ENCODE measurements around the gene DHX58.

Gene DHX58

GRCh38 chr17:42067371-42068091 lies 45.0 kb downstream of the DHX58 start:
- Histone ChIP-seq H3K4me3 (ENCODE audit: insufficient read depth, low read depth, low read length) (no peak overlapping the region), H3K36me3 (ENCODE audit: control insufficient read depth, insufficient read depth, low read length) (no peaks in the 10 kb centered on the region), H3K9me3 (ENCODE audit: control insufficient read depth, low read length) (no peaks in the 10 kb centered on the region), H3K4me1 (ENCODE audit: control insufficient read depth, insufficient read depth, low read length) (peaks cover 14% of the 10 kb centered on the region), H3K27me3 (ENCODE audit: control insufficient read depth, insufficient read depth, low read length, poor library complexity, severe bottlenecking) (peaks cover 17% of the 10 kb centered on the region), H3K27ac (ENCODE audit: insufficient read depth, low read depth, low read length, poor library complexity, severe bottlenecking) (no peak overlapping the region)
- WGBS, 2 experiments, result 53 to 56% methylated on average over 12 of the region's 12 CpGs

DNA sequence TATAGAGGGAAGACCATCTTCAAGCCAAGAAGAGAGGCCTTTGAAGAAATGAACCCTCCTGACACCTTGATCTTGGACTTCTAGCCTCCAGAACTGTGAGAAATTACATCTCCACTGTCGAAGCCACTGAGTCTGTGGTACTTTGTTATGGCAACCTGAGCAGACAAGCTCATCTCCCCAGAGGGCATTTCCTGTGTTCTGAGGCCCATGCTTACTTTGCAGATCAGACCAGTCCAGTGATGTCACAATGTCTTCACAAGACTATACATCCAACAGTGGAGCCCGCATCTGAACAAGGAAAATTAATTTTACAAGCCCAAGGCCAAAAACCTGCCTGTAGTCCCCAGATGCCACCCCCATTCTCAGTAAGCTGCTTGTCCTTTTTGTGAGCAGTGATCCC lies 47.3 kb downstream of the DHX58 start:
- no peak overlapping the region for H3K27ac ChIP-seq (ENCODE audit: insufficient read depth, low read depth, low read length, poor library complexity, severe bottlenecking)

DNA sequence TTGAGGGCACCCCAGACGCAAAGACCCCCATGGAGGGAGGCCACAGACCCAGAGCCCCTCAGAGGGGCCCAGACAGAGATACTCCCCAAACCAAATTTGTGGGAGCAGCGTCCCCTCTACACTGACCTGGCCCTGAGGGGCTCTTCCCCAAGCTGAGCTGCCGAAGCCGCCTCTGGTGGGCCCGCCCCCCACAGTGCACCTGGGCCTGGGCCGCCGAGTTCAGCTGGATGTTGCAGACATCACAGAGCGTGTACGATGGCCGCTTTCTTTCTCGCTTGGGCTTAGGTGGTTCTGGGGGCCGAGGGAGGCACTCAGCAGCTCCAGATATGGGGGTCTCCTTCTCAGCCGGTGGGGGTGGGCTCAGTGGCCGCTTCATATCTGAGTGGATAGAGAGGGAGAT lies 49.8 kb downstream of the DHX58 start:
- Histone ChIP-seq H3K27ac (ENCODE audit: insufficient read depth, low read depth, low read length, poor library complexity, severe bottlenecking) (no peak overlapping the region), H3K27me3 (ENCODE audit: control insufficient read depth, insufficient read depth, low read length, poor library complexity, severe bottlenecking) (no peaks in the 10 kb centered on the region), H3K4me3 (ENCODE audit: insufficient read depth, low read depth, low read length) (no peak overlapping the region), H3K9me3 (ENCODE audit: control insufficient read depth, low read length) (no peaks in the 10 kb centered on the region), H3K4me1 (ENCODE audit: control insufficient read depth, insufficient read depth, low read length) (peaks cover 25% of the 10 kb centered on the region), H3K36me3 (ENCODE audit: control insufficient read depth, insufficient read depth, low read length) (no peaks in the 10 kb centered on the region)
- WGBS, 2 experiments, result 90 to 92% methylated on average over 14 of the region's 14 CpGs

More for the DNA sequence above, 47.3 kb downstream of the DHX58 start:
- no peaks in the 10 kb centered on the region for H3K36me3 ChIP-seq (ENCODE audit: control insufficient read depth, insufficient read depth, low read length)
- H3K4me1 ChIP-seq (ENCODE audit: control insufficient read depth, insufficient read depth, low read length), result peaks cover 25% of the 10 kb centered on the region
- no peaks in the 10 kb centered on the region for H3K27me3 ChIP-seq (ENCODE audit: control insufficient read depth, insufficient read depth, low read length, poor library complexity, severe bottlenecking)
- no peak overlapping the region for H3K4me3 ChIP-seq (ENCODE audit: insufficient read depth, low read depth, low read length)
- no peaks in the 10 kb centered on the region for H3K9me3 ChIP-seq (ENCODE audit: control insufficient read depth, low read length)
- 89 to 90% methylated on average over 2 of the region's 2 CpGs for WGBS, 2 experiments

DNA sequence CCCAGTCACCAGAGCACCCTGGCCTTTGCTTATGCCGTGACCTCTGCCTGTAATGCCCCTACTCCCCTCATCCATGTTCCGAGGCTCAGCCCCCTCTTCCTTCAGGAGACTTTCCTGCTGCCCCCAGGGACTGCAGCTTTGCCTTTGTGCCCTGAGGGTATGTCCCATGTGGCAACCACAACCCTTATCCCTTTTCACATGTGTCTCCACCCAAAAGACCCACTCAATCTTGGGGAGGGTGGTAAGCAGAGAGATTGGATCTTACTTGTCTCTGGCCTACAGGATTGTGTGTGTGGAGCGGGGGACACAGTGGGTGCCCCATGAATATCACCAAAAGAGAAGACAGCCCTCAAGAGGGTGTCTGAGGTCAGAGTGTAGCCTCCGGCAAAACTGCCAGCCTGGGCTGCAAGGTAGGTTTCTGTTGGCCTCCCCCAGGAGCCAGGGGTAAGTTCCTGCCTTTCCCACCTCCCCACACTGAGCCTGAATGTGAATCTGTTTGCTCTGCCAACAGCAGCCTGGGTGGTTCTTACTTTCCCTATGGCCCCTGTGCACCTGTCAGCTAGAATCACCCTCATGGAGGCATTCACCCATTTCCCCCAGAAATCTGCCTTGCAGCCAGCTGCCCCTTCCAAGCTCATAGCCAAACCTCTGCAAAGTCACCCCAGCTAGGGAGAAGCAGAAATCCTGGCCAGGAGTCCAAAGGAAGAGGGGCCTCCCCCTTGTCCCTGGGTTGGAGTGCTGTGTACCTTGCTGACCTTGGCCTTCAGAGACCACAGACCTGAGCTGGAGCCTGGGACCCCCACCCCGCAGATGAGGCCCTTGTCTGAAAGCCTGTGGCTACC lies 50.6 kb downstream of the DHX58 start:
- Histone ChIP-seq H3K9me3 (ENCODE audit: control insufficient read depth, low read length) (no peaks in the 10 kb centered on the region), H3K27me3 (ENCODE audit: control insufficient read depth, insufficient read depth, low read length, poor library complexity, severe bottlenecking) (no peaks in the 10 kb centered on the region), H3K4me3 (ENCODE audit: insufficient read depth, low read depth, low read length) (no peak overlapping the region), H3K27ac (ENCODE audit: insufficient read depth, low read depth, low read length, poor library complexity, severe bottlenecking) (no peak overlapping the region), H3K36me3 (ENCODE audit: control insufficient read depth, insufficient read depth, low read length) (no peaks in the 10 kb centered on the region), H3K4me1 (ENCODE audit: control insufficient read depth, insufficient read depth, low read length) (peaks cover 25% of the 10 kb centered on the region)
- WGBS, 2 experiments, result 67 to 70% methylated on average over 5 of the region's 5 CpGs

- Histone ChIP-seq H3K27ac (ENCODE audit: insufficient read depth, low read depth, low read length, poor library complexity, severe bottlenecking) (no peak overlapping the region), H3K4me1 (ENCODE audit: control insufficient read depth, insufficient read depth, low read length) (peaks cover 31% of the 10 kb centered on the region), H3K4me3 (ENCODE audit: insufficient read depth, low read depth, low read length) (no peak overlapping the region), H3K27me3 (ENCODE audit: control insufficient read depth, insufficient read depth, low read length, poor library complexity, severe bottlenecking) (no peaks in the 10 kb centered on the region), H3K9me3 (ENCODE audit: control insufficient read depth, low read length) (no peaks in the 10 kb centered on the region), H3K36me3 (ENCODE audit: control insufficient read depth, insufficient read depth, low read length) (no peaks in the 10 kb centered on the region)
- 93 to 97% methylated on average over 4 of the region's 4 CpGs for WGBS, 2 experiments
Observed at GRCh38 chr17:42060231-42060630, 52.3 kb downstream of the DHX58 start.

DNA sequence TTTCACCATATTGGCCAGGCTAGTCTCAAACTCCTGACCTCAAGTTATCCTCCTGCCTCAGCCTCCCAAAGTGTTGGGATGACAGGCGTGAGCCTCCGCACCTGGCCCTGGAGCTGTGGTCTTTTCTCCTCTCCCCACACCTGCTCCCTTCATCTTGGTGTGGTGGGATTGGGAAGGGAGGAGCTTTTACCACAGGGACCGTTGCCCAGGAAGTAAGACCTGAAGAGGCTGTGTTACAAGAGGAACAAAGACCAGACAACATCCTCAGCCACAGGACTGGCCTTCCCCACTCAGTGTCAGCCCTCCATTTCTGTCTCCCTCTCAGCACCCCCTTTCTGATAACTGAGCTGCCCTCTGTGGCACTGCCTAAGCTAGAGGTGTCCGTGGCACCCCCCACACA lies 52.7 kb downstream of the DHX58 start:
- Histone ChIP-seq H3K9me3 (ENCODE audit: control insufficient read depth, low read length) (no peaks in the 10 kb centered on the region), H3K27ac (ENCODE audit: insufficient read depth, low read depth, low read length, poor library complexity, severe bottlenecking) (no peak overlapping the region), H3K36me3 (ENCODE audit: control insufficient read depth, insufficient read depth, low read length) (no peaks in the 10 kb centered on the region), H3K27me3 (ENCODE audit: control insufficient read depth, insufficient read depth, low read length, poor library complexity, severe bottlenecking) (no peaks in the 10 kb centered on the region), H3K4me1 (ENCODE audit: control insufficient read depth, insufficient read depth, low read length) (peaks cover 35% of the 10 kb centered on the region), H3K4me3 (ENCODE audit: insufficient read depth, low read depth, low read length) (no peak overlapping the region)
- 80 to 89% methylated on average over 3 to 4 of the region's 4 CpGs for WGBS, 2 experiments

- Histone ChIP-seq H3K27ac (ENCODE audit: insufficient read depth, low read depth, low read length, poor library complexity, severe bottlenecking) (no peak overlapping the region), H3K27me3 (ENCODE audit: control insufficient read depth, insufficient read depth, low read length, poor library complexity, severe bottlenecking) (peaks cover 8% of the 10 kb centered on the region), H3K4me1 (ENCODE audit: control insufficient read depth, insufficient read depth, low read length) (peaks cover 32% of the 10 kb centered on the region), H3K9me3 (ENCODE audit: control insufficient read depth, low read length) (no peaks in the 10 kb centered on the region), H3K36me3 (ENCODE audit: control insufficient read depth, insufficient read depth, low read length) (no peaks in the 10 kb centered on the region), H3K4me3 (ENCODE audit: insufficient read depth, low read depth, low read length) (no peak overlapping the region)
- WGBS, 2 experiments, result 87% methylated on average over 7 of the region's 7 CpGs
Observed at GRCh38 chr17:42058063-42058462, 54.5 kb downstream of the DHX58 start.

- Histone ChIP-seq H3K4me1 (ENCODE audit: control insufficient read depth, insufficient read depth, low read length) (peaks cover 27% of the 10 kb centered on the region), H3K9me3 (ENCODE audit: control insufficient read depth, low read length) (no peaks in the 10 kb centered on the region), H3K27ac (ENCODE audit: insufficient read depth, low read depth, low read length, poor library complexity, severe bottlenecking) (no peak overlapping the region), H3K4me3 (ENCODE audit: insufficient read depth, low read depth, low read length) (no peak overlapping the region), H3K36me3 (ENCODE audit: control insufficient read depth, insufficient read depth, low read length) (no peaks in the 10 kb centered on the region), H3K27me3 (ENCODE audit: control insufficient read depth, insufficient read depth, low read length, poor library complexity, severe bottlenecking) (peaks cover 13% of the 10 kb centered on the region)
- 64 to 83% methylated on average over 3 of the region's 3 CpGs for WGBS, 2 experiments
Observed at GRCh38 chr17:42056635-42057034, 55.9 kb downstream of the DHX58 start.

DNA sequence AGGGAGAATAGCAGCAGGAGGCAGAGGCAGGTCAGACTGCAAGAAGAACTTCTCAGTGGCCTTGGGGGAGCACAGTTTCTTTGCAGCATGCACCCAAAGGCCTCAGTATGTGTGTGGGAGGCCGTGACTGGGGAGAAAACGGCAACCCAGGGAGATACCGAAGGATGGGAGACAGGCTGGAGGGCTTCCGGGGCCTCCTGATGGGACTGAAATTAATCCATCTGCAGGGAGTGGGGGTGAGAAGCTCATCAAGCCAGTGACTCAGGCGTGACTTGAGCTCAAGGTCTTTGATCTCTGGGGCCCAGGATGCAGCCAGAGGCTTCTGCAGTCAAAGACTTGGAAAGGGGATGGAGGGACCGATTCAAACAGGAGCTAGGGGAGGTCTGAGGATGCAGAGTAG lies 57.0 kb downstream of the DHX58 start:
- Histone ChIP-seq H3K9me3 (ENCODE audit: control insufficient read depth, low read length) (no peaks in the 10 kb centered on the region), H3K36me3 (ENCODE audit: control insufficient read depth, insufficient read depth, low read length) (no peaks in the 10 kb centered on the region)
- 39 to 41% methylated on average over 6 of the region's 6 CpGs for WGBS, 2 experiments

DNA sequence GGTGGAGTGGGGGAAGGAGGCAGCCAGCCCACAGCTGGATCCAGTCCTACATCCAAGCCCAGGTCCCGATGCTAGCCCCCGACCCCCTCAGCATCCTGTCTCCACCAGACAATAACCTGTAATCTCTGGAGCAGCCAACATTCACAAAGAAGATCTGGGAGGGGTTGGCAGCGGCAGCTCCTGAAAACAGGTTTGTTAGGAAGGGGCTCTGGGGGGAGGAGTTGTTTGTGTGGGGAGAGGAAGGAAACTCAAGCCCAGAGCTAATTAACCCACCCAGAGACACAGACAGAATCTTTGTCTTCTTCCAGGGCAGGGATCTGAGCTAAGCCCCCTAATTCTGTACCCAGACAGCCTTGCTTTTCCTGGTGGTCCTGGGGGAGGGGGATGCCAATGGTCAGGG lies 57.5 kb downstream of the DHX58 start:
- Histone ChIP-seq H3K36me3 (ENCODE audit: control insufficient read depth, insufficient read depth, low read length) (no peaks in the 10 kb centered on the region), H3K4me1 (ENCODE audit: control insufficient read depth, insufficient read depth, low read length) (peaks cover 25% of the 10 kb centered on the region), H3K9me3 (ENCODE audit: control insufficient read depth, low read length) (no peaks in the 10 kb centered on the region), H3K4me3 (ENCODE audit: insufficient read depth, low read depth, low read length) (no peak overlapping the region), H3K27ac (ENCODE audit: insufficient read depth, low read depth, low read length, poor library complexity, severe bottlenecking) (no peak overlapping the region), H3K27me3 (ENCODE audit: control insufficient read depth, insufficient read depth, low read length, poor library complexity, severe bottlenecking) (peaks cover 23% of the 10 kb centered on the region)
- 16 to 20% methylated on average over 2 to 3 of the region's 3 CpGs for WGBS, 2 experiments

More for the DNA sequence above, 57.0 kb downstream of the DHX58 start:
- Histone ChIP-seq H3K27ac (ENCODE audit: insufficient read depth, low read depth, low read length, poor library complexity, severe bottlenecking) (no peak overlapping the region), H3K4me3 (ENCODE audit: insufficient read depth, low read depth, low read length) (no peak overlapping the region), H3K27me3 (ENCODE audit: control insufficient read depth, insufficient read depth, low read length, poor library complexity, severe bottlenecking) (peaks cover 23% of the 10 kb centered on the region), H3K4me1 (ENCODE audit: control insufficient read depth, insufficient read depth, low read length) (peaks cover 25% of the 10 kb centered on the region)
